HG02571 (cell line): ENCODE data around the gene UBE3B.

Experiments
- ATAC-seq: cut with Tn5 transposase; IDR thresholded peaks from one replicate; pipeline ENCODE4 v1.9.1; 2021; ENCODE audit warnings: mild to moderate bottlenecking, moderate library complexity; ENCODE audit not compliant: unreplicated experiment

UBE3B gene

DNA sequence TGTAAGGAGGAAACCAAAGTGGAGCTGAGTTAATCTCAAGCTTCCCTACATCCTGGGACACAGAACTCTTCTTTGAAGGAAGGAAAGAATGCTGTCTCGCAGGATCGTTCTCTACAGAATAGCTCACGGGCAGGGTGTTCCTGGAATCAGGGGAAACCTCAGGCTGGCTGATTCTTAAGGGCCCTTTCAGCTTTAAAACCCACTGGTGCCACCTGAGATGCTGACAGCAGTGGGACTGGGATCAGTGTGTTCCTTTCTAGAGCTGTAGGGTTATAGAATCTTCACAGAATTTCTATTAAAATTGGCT lies 47.8 kb downstream of the UBE3B start:
- ATAC-seq, result no peak

DNA sequence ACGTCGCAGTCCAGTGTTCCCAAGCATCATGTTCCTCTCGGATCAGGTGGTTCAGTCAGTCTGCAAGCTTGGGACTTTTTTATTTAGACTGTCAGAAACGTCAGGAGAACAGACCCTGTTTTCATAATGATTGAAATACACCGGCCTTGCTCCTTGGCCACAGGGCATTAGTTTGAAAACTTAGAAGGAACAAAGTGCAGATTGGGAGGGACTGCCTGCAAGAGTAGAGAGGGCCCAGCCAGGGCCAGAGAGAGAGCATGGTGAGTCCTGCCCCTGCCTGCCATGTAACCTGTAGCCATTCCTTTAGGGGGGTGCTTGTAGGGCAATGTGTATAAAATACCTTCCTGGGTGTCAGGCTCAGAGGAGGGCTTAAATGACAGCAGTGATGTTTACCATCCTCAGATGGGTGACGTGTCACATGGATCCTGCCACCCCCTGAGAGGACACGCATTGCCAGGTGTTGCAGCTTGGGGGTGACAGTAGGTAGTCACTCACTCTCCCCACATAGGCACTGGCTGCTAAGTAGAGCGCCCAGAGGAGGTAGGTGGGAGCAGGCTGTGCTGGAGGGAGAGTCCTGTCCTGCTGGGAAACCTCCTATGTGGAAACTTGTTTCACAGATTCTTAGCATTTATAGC lies 50.2 kb downstream of the UBE3B start:
- no peak for ATAC-seq

- ATAC-seq, result no peak
These were observed 52.5 kb downstream of the UBE3B start for GRCh38 chr12:109529691-109530640.

GRCh38 chr12:109531411-109531810 lies 54.0 kb downstream of the UBE3B start:
- ATAC-seq, result no peak

- no peak for ATAC-seq
These were observed 55.5 kb downstream of the UBE3B start for GRCh38 chr12:109532721-109533486.

DNA sequence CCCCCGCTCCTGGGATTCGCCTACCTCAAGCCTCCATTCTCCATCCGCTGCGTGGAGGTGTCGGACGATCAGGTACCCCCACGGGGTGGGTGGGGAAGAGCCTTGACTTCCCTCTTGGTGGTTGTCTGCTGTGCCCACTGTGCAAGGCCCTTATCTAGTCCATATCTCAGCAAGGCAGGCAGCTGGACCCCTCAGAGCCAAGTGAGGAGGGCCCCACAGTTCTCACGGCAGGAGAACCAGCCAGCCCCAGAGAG lies 56.0 kb downstream of the UBE3B start:
- ATAC-seq, result no peak

DNA sequence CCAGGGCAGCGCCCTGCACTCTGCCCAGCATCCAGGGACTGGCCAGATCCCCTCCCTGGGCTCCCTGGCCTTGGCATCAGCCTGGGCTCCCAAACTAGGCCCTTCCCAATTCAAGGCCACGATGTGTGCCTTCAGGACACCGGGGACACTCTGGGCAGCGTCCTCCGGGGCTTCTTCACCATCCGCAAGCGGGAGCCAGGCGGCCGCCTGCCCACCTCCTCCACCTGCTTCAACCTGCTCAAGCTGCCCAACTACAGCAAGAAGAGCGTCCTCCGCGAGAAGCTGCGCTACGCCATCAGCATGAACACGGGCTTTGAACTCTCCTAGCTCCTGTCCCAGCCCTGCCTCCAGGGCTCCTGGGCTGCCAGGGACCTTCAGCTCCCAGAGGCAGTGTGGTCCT lies 57.0 kb downstream of the UBE3B start:
- ATAC-seq, result no peak

DNA sequence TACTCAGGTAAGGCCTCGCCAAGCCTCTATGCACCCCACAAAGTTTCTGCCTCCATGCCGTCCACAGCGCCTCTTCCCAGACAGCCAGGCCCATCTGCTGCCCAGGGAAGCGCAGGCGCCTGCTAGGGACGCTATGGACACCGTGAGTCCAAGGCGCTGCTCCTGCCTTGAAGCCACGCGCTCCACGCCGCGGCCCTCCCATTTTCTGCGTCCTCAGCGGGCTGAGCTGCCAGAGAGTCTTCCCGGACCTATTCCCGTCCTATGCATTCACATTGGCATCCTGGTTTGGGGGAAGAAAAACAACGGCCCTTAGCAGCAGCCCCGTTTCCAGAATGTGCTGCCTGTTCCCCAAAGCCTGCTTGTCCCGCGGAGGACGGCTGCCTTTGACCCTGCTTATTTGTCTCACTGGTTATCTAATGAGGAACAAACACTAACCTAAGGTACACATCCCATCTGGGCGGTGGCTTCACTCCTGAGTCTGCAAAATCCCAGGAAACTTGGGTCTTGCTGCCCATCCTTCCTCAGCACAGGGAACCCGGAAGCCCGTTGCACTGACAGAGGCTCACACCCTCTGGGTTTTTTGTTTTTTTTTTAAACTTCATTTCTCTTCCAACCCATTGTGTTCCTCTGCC lies 57.9 kb downstream of the UBE3B start:
- no peak for ATAC-seq

GRCh38 chr12:109535863-109536250 lies 58.4 kb downstream of the UBE3B start:
- ATAC-seq, result no peak

- no peak for ATAC-seq
These were observed 59.7 kb downstream of the UBE3B start for GRCh38 chr12:109537136-109537535.

GRCh38 chr12:109538191-109538863 lies 60.9 kb downstream of the UBE3B start:
- no peak for ATAC-seq

DNA sequence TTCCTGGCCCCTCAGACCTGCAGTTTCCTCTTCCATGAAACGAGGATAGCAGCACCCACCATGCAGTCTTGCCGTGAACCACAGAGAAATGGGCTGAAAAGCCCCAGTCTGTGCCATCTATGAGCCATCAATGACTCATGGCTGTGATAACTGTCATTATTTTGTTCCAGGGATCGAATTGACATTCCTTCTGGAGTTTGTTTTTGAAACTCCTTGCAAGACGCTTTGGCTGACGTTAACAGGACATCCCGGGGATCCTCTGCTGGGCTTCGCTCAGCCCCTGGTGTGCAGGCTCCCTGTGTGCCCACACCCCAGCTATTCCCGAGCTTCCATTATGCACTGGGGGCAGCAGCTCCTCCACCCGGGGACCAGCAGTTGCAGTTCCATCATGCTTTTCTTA lies 62.1 kb downstream of the UBE3B start:
- no peak for ATAC-seq

DNA sequence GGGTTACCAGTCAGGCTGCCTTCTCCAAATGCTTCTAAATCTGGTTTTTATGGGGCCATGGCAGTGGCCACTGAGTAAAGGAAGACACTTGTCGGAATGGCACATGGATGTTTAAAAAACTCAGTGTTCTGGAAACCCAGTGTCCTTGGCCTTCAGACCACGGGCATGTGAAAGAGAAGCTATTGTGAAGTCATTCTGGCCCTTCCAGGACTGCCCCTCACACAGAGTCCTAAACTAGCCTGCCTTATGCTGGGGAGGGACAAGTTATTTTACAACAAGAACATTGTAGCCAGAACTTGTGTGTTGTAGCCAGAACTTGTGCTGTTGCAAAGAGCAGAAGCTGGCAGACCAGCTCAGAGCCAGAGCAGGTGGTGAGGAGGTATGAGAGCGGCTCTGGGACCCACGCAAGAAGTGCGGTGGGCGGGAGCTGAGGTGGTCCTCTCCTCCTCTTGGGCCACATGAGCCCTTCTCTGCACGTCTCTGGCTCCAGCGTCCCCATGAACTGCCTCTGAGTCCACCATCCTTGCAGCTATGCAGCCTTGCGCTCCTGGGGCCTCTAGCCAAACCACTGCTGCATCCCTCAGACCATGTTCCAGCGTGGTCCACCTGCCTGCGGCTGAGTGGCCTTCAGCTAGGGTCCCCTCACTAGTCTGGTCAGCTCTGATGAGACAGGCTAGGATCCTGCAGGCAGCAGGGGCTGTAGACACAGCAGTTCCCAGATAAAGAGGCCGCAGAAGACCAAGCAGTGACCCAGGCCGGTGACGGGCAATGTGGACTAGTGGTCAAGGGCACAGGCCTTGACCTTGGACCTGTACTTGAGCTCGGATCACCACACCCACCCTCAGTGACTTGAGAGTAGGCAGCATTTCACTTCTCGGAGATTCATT lies 63.3 kb downstream of the UBE3B start:
- ATAC-seq, result no peak

GRCh38 chr12:109541413-109541726 lies 63.9 kb downstream of the UBE3B start:
- ATAC-seq, result no peak

GRCh38 chr12:109542014-109542413 lies 64.6 kb downstream of the UBE3B start:
- ATAC-seq, result no peak

- no peak for ATAC-seq
These were observed 65.4 kb downstream of the UBE3B start for GRCh38 chr12:109542876-109543275.

- ATAC-seq, result no peak
These were observed 67.6 kb downstream of the UBE3B start for GRCh38 chr12:109544955-109545531.

DNA sequence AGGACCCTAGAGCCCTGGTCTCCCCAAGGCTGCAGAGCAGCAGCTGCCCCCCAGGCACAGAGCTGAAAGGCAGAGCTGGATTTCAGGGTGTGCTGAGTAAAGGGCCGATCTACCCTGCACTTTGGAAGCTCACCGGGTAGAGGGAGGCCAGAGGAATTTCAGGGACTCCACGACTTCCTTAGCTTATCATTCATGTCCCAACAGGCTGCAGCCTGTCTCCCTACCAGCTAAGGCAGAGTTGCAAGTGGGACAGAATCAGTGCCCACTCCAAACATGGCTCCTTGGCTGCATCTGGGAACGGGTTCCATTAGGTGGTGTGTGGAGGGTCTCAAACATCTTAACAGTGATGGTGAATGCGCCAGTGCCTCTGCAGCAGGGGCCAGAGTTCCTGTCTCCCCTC lies 68.4 kb downstream of the UBE3B start:
- no peak for ATAC-seq

DNA sequence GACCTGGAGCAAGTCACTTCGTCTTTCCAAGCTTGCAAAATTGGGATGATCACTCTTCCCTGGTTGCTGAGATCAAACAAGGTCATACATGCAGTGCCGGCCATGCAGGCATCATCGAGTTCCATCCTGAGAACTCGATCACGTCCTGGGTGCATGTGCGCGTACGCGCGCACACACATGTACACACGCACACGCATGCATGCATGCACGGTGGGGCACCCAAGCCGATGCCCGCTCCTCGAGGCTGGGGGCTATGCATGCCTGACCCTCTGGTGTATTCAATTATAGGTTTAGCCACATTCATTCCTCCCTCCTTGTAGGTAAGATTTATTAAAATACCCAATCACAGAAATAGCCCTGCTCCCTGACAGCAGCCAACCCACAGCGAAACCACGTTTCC lies 69.9 kb downstream of the UBE3B start:
- no peak for ATAC-seq

DNA sequence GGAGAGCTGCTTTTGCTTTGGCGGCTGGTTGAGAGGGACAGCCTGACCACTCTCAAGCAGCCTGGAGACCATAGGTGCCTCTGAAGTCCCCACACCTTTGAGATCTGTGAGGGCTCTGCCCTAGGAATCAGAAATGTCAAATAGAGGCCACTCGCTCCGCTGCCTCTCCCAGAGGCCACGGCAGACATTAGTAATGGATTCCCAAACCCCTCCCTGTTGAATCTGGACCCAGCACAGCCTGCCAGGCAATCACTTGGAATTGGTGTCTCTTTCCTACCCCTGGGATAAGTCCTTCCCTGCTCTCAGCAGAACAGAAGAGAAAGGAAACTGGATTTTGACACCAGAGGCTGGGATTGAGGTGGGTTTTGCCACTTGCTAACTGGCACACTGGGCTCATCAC lies 70.8 kb downstream of the UBE3B start:
- no peak for ATAC-seq
